Adrenal gland (tissue), 12 donors: ENCODE data around the gene BRME1. TPM values are rescaled to one million over a fixed set of nuclear protein-coding genes. Genes with fewer than 3 reads are reported as not detected.

ENCODE experiments used
- DNase-seq, 7 donors: peaks; one replicate each; pipeline ENCODE4 v3.0.0-alpha.2; 2019 to 2020
- H3K27ac ChIP-seq, 5 donors: fragments of 200-600 bp; sonication (generic) in 4 of 5; 1 replicate in 3 of 5; 2 replicates in 2 of 5; pipeline versions ENCODE4 v1.5.1 to v1.8.0; 2016 to 2020; ENCODE audit warnings: mild to moderate bottlenecking in 1 of 5
- H3K27me3 ChIP-seq: fragments of 200-600 bp; 2 replicates; pipeline ENCODE4 v1.8.0; 2021
- H3K36me3 ChIP-seq, 2 donors: fragments of 200-600 bp; replicated peaks in 1 of 2; 1 replicate in 1 of 2; 2 replicates in 1 of 2; pipeline versions ENCODE4 v1.5.1 to v1.8.0; 2018 to 2022
- H3K4me1 ChIP-seq, 2 donors: fragments of 200-600 bp; replicated peaks in 1 of 2; 1 replicate in 1 of 2; 2 replicates in 1 of 2; pipeline versions ENCODE4 v1.5.1 to v1.8.0; 2018 to 2021
- H3K4me3 ChIP-seq, 4 donors: fragments of 200-600 bp; sonication (generic) in 3 of 4; one replicate each; pipeline ENCODE4 v1.5.1; 2016 to 2018
- H3K9me3 ChIP-seq, 3 donors: fragments of 200-600 bp; sonication (generic) in 1 of 3; replicated peaks in 1 of 3; 1 replicate in 2 of 3; 2 replicates in 1 of 3; pipeline versions ENCODE4 v1.5.1 to v1.8.0; 2016 to 2021
- CTCF ChIP-seq, 6 experiments: fragments of 450-650 bp in 4 of 6; fragments of 200-600 bp in 2 of 6; sonication (generic) in 1 of 6; IDR thresholded peaks; 1 replicate in 5 of 6; 2 replicates in 1 of 6; pipeline versions ENCODE4 v1.5.1 to v1.8.0; 2016 to 2021; ENCODE audit warnings: antibody characterized with exemption in 6 of 6, mild to moderate bottlenecking in 2 of 6, moderate library complexity in 1 of 6
- POLR2A ChIP-seq, 2 donors: fragments of 450-650 bp; IDR thresholded peaks; one replicate each; pipeline ENCODE4 v1.6.1; 2017; ENCODE audit warnings: antibody characterized with exemption in 2 of 2, mild to moderate bottlenecking in 2 of 2, moderate library complexity in 1 of 2
- WGBS, 4 donors: extraction: QIAGEN DNeasy Blood & Tissue Kit in 2 of 4; methylation state at CpG; one replicate each; pipeline versions ENCODE4 v1.1.5 to v1.1.7; 2013 to 2017; 5-methylcytosine and 5-hydroxymethylcytosine counted together
- intact Hi-C, 2 donors: fragments of 100-400 bp; cut with DNase I; formaldehyde crosslinking; loops; one replicate each; pipeline versions ENCODE4 v1.14.1 to v1.15.0; 2022 to 2023
- polyA plus RNA-seq, 3 donors: library from polyadenylated mRNA; stranded (reverse); fragments of 200-250 nt in 2 of 3; fragments of 350-450 nt in 1 of 3; fragmentation: Illumina TruSeq in 1 of 3; extraction: RNeasy Lipid Tissue Mini Kit (QIAGEN cat#74804) in 1 of 3; gene quantifications; one replicate each; pipeline ENCODE4 v1.2.3, GENCODE V29; 2013 to 2014
- total RNA-seq, 9 donors: library from RNA; depleted of rRNA in 4 of 9; stranded (reverse); fragments of >200 nt in 4 of 9; fragments of 120-200 nt in 1 of 9; fragmentation: NEBNext Ultra II Directional in 1 of 9; extraction: Animal tissue kit (Norgen Biotek cat#: 25700) in 1 of 9; gene quantifications; one replicate each; pipeline versions ENCODE4 v1.1.0 to v1.2.4, GENCODE V29; 2013 to 2023
- donor health status: healthy with polysubstance abuse.
- donor health status: Bipolar disorder and iron deficiency.
- donor health status: DM: yes; HTN: yes; CAD: no.
- donor health status: DM: no; HTN: no; CAD: no.
- donor health status: DM: no; HTN: no; CAD: no.
- donor health status: DM: yes; HTN: yes; CAD: no.

The BRME1 gene
- total and polyA plus RNA-seq, 12 donors, result 0.21 to 4.5 (median 1.4) TPM; not detected in 1

GRCh38 chr19:13850910-13851733 lies 54.8 kb downstream of the BRME1 start:
- Histone ChIP-seq H3K36me3 (no peaks in the 10 kb centered on the region), H3K27ac (peak overlapping the region; percentile 84 to 98 (median 95)), H3K9me3 (no peaks in the 10 kb centered on the region), H3K4me1 (peaks cover 17 to 34% of the 10 kb centered on the region in 2 donors), H3K27me3 (no peaks in the 10 kb centered on the region), H3K4me3 (peak overlapping the region in 1 of 4 donors; percentile 44)
- DNase-seq, result peak; percentile 90 to 96 (median 93)
- intact Hi-C loops, result no loop called here
- TF ChIP-seq POLR2A (IDR thresholded peaks at IDR 0.05), result peak in 1 of 2 donors; percentile 80
- no peak for TF ChIP-seq CTCF (IDR thresholded peaks at IDR 0.05)
- WGBS, 4 donors, result 26 to 45% (median 29%) methylated on average over 8 to 26 of the region's 26 CpGs

GRCh38 chr19:13849991-13850909 lies 55.7 kb downstream of the BRME1 start:
- Histone ChIP-seq H3K27ac (peak overlapping the region; percentile 84 to 98 (median 95)), H3K36me3 (no peaks in the 10 kb centered on the region), H3K4me3 (peak overlapping the region in 1 of 4 donors; percentile 44), H3K9me3 (no peaks in the 10 kb centered on the region), H3K4me1 (peaks cover 17 to 39% of the 10 kb centered on the region in 2 donors), H3K27me3 (no peaks in the 10 kb centered on the region)
- TF ChIP-seq CTCF (IDR thresholded peaks at IDR 0.05), result no peak
- peak in 1 of 2 donors; percentile 24 for TF ChIP-seq POLR2A (IDR thresholded peaks at IDR 0.05)
- intact Hi-C loops, result no loop called here
- peak; percentile 72 to 89 (median 87) for DNase-seq
- 15 to 41% (median 27%) methylated on average over 16 to 66 of the region's 66 CpGs for WGBS, 4 donors

- whole genome bisulfite sequencing, 4 donors, result 56 to 64% (median 61%) methylated on average over 10 to 16 of the region's 16 CpGs
- Histone ChIP-seq H3K27ac (peak overlapping the region in 2 of 5 donors; percentile 42 to 50), H3K4me1 (peaks cover 17 to 39% of the 10 kb centered on the region in 2 donors), H3K27me3 (no peaks in the 10 kb centered on the region), H3K4me3 (no peak overlapping the region), H3K36me3 (no peaks in the 10 kb centered on the region), H3K9me3 (no peaks in the 10 kb centered on the region)
- intact Hi-C loops, result no loop called here
- DNase-seq, result peak in 1 of 7 donors; percentile 35
- no peak for TF ChIP-seq POLR2A (IDR thresholded peaks at IDR 0.05)
- TF ChIP-seq CTCF (IDR thresholded peaks at IDR 0.05), result no peak
These were observed 56.9 kb downstream of the BRME1 start for GRCh38 chr19:13848798-13849676.
